ENCODE results near the gene OR6C65. TPM values are rescaled to one million over a fixed set of nuclear protein-coding genes. Genes with fewer than 3 reads are reported as not detected.

OR6C65 gene
- polyA plus RNA-seq, 12 donors, result not detected

DNA sequence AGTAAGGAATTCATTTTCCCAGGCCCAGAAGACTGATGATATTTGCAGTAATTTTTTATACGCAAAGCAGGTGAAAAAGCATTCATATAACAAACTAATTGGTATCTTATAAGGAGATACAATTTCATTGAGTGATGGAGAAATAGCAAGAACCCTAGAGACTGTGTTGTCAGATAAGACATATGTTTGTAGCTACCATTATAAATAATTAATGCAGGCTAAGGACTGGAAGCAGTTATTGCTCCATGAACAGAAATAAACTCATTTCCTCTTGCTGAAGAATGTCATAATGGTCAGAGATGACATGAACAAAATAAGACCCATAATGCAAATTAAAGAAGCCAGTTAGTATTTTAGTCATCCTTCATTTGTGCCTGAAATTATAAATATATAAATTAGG lies 45.0 kb downstream of the OR6C65 start:
- DNase-seq, result no peak

DNA sequence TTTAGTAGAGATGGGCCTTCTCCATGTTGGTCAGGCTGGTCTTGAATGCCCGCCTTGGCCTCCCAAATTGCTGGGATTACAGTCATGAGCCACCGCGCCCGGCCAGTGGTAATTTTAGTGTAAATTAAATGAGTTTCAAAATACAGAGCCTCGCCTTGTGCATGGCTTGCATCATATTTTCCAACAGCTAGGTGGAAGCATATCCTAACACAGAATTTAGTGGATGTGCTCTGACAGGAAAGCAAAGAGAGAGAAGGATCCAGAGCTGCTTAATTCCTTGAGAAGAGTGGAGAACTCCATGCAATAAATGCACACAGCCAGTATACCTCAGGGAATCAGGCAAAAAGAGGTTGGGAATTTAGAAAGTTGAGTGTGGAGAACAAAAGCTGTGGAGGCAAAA lies 46.0 kb downstream of the OR6C65 start:
- DNase-seq, result no peak

DNA sequence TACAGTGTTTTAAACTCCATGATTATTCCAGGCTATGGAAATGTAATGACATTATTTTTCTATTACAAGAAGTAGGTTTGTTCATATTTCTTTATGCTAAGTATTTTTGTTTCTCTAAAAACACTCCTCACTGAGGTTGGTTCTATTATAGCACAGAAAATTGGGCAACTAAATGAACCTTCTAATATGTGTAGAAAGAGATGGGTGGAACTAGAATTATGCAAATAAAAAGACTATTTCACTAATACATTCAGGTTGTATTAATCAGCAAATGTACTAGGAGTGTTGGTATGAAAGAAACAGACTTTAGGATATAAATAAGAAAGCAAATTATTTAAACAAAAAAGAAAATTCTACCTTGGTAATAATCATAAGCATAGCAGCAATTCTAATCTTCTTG lies 48.5 kb downstream of the OR6C65 start:
- no peak for DNase-seq

Other genes starting within 250 kb of the OR6C65 start
- not detected for gene OR10A7, start 179.5 kb upstream of the OR6C65 start, polyA plus RNA-seq (ENCODE audit: insufficient read length in 12 of 12)
- gene OR6C74, start 155.9 kb upstream of the OR6C65 start, polyA plus RNA-seq (ENCODE audit: insufficient read length in 12 of 12), result not detected
- gene OR6C6, start 104.0 kb upstream of the OR6C65 start, polyA plus RNA-seq (ENCODE audit: insufficient read length in 12 of 12), result not detected
- gene OR6C1, start 86.2 kb upstream of the OR6C65 start, polyA plus RNA-seq (ENCODE audit: insufficient read length in 12 of 12), result not detected
- gene OR6C3, start 69.8 kb upstream of the OR6C65 start, polyA plus RNA-seq (ENCODE audit: insufficient read length in 12 of 12), result not detected
- gene OR6C75, start 37.6 kb upstream of the OR6C65 start, polyA plus RNA-seq (ENCODE audit: insufficient read length in 12 of 12), result under 1 TPM in 3 of 12 donors, not detected in 9; 0.07 to 0.12 (median 0.07) TPM
- gene OR6C76, start 25.7 kb downstream of the OR6C65 start, polyA plus RNA-seq (ENCODE audit: insufficient read length in 12 of 12), result not detected
- gene OR6C2, start 43.5 kb downstream of the OR6C65 start, polyA plus RNA-seq (ENCODE audit: insufficient read length in 12 of 12), result not detected
- gene OR6C70, start 69.6 kb downstream of the OR6C65 start, polyA plus RNA-seq (ENCODE audit: insufficient read length in 12 of 12), result not detected
- gene OR6C68, start 91.8 kb downstream of the OR6C65 start, polyA plus RNA-seq (ENCODE audit: insufficient read length in 12 of 12), result not detected
- not detected for gene OR6C4, start 149.1 kb downstream of the OR6C65 start, polyA plus RNA-seq (ENCODE audit: insufficient read length in 12 of 12)
- not detected for gene OR2AP1, start 171.9 kb downstream of the OR6C65 start, polyA plus RNA-seq (ENCODE audit: insufficient read length in 12 of 12)
- gene OR10P1, start 236.4 kb downstream of the OR6C65 start, polyA plus RNA-seq (ENCODE audit: insufficient read length in 12 of 12), result not detected

All from muscle of arm (tissue), 12 donors.